WTC11 (cell line): Measurements from ENCODE around the gene VSIG10. TPM values are rescaled to one million over a fixed set of nuclear protein-coding genes. Genes with fewer than 3 reads are reported as not detected.

Source experiments
- ATAC-seq: fragments of 200-7000 bp; cut with Tn5 transposase; 2 replicates; pipeline ENCODE4 v1.10.0; 2021; ENCODE audit warnings: mild to moderate bottlenecking, moderate library complexity
- CTCF ChIA-PET: fragments of 300-600 bp; sonication (Branson Sonifier 250); formaldehyde crosslinking; loops from one replicate; lab custom pipeline; 2021; ENCODE audit warnings: antibody characterized with exemption; lab: Charles Lee
- POLR2A ChIA-PET: fragments of 350-600 bp; sonication (Branson Sonifier 250); formaldehyde crosslinking; loops from one replicate; lab custom pipeline; 2021; ENCODE audit warnings: antibody characterized with exemption; lab: Charles Lee
- DNase-seq: peaks from one replicate; pipeline ENCODE4 v3.0.0; 2021; ENCODE audit warnings: low spot score
- H3K27ac Mint-ChIP-seq: 2 replicates; pipeline ENCODE4 v1.8.0; 2021; ENCODE audit warnings: mixed read lengths
- H3K27me3 Mint-ChIP-seq: 2 replicates; pipeline ENCODE4 v1.8.0; 2021; ENCODE audit warnings: low read depth, mild to moderate bottlenecking, moderate library complexity, mixed read lengths
- H3K36me3 Mint-ChIP-seq: 2 replicates; pipeline ENCODE4 v1.8.0; 2021; ENCODE audit warnings: mixed read lengths
- H3K4me1 Mint-ChIP-seq: 2 replicates; pipeline ENCODE4 v1.8.0; 2022; ENCODE audit warnings: mixed read lengths
- H3K4me3 Mint-ChIP-seq: 2 replicates; pipeline ENCODE4 v1.8.0; 2021; ENCODE audit warnings: mild to moderate bottlenecking, moderate library complexity, mixed read lengths
- H3K9me3 Mint-ChIP-seq: 2 replicates; pipeline ENCODE4 v1.8.0; 2021; ENCODE audit warnings: mixed read lengths
- EMX1 ChIP-seq: fragments of 250-450 bp; sonication (Bioruptor Pico); IDR thresholded peaks from 2 replicates; pipeline ENCODE4 v1.8.0; 2021; ENCODE audit warnings: mild to moderate bottlenecking
- ETV6 ChIP-seq: sonication (generic); formaldehyde crosslinking; IDR thresholded peaks from 2 replicates; pipeline ENCODE4 v1.8.1; 2022; ENCODE audit warnings: mild to moderate bottlenecking, missing genetic modification reagents
- FOXJ3 ChIP-seq: sonication (generic); formaldehyde crosslinking; IDR thresholded peaks from 2 replicates; pipeline ENCODE4 v1.9.0; 2021; ENCODE audit warnings: missing genetic modification reagents, mild to moderate bottlenecking, borderline replicate concordance
- FOXP4 ChIP-seq: sonication (generic); formaldehyde crosslinking; IDR thresholded peaks from 2 replicates; pipeline ENCODE4 v1.8.0; 2022; ENCODE audit warnings: mild to moderate bottlenecking, missing genetic modification reagents
- GABPB1 ChIP-seq: sonication (generic); formaldehyde crosslinking; IDR thresholded peaks from 2 replicates; pipeline ENCODE4 v1.8.1; 2023; ENCODE audit warnings: mild to moderate bottlenecking, missing genetic modification reagents
- JUN ChIP-seq: sonication (generic); formaldehyde crosslinking; IDR thresholded peaks from 2 replicates; pipeline ENCODE4 v1.8.0; 2023; ENCODE audit warnings: mild to moderate bottlenecking, missing genetic modification reagents
- KAT7 ChIP-seq: sonication (generic); formaldehyde crosslinking; IDR thresholded peaks from 2 replicates; pipeline ENCODE4 v1.8.1; 2023; ENCODE audit warnings: missing genetic modification reagents, mild to moderate bottlenecking, borderline replicate concordance
- NFYB ChIP-seq: sonication (generic); formaldehyde crosslinking; conservative IDR thresholded peaks from 2 replicates; pipeline ENCODE4 v1.8.0; 2022; ENCODE audit warnings: low read depth, missing genetic modification reagents
- PREB ChIP-seq: sonication (generic); formaldehyde crosslinking; IDR thresholded peaks from 2 replicates; pipeline ENCODE4 v1.8.1; 2022; ENCODE audit warnings: mild to moderate bottlenecking, missing genetic modification reagents, moderate library complexity, borderline replicate concordance
- RORB ChIP-seq: fragments of 250-450 bp; sonication (Bioruptor Pico); IDR thresholded peaks from 2 replicates; pipeline ENCODE4 v1.9.0; 2021; ENCODE audit warnings: mild to moderate bottlenecking
- SMAD3 ChIP-seq: sonication (generic); formaldehyde crosslinking; IDR thresholded peaks from 2 replicates; pipeline ENCODE4 v1.8.0; 2022; ENCODE audit warnings: missing genetic modification reagents, mild to moderate bottlenecking, borderline replicate concordance
- SMAD4 ChIP-seq: sonication (generic); formaldehyde crosslinking; IDR thresholded peaks from 2 replicates; pipeline ENCODE4 v1.8.0; 2022; ENCODE audit warnings: mild to moderate bottlenecking, missing genetic modification reagents
- SP1 ChIP-seq: sonication (generic); formaldehyde crosslinking; conservative IDR thresholded peaks from 2 replicates; pipeline ENCODE4 v1.8.1; 2022; ENCODE audit warnings: missing genetic modification reagents
- TEAD1 ChIP-seq: sonication (generic); formaldehyde crosslinking; IDR thresholded peaks from 2 replicates; pipeline ENCODE4 v1.8.0; 2022; ENCODE audit warnings: mild to moderate bottlenecking, missing genetic modification reagents
- TEAD4 ChIP-seq: sonication (generic); formaldehyde crosslinking; IDR thresholded peaks from 2 replicates; pipeline ENCODE4 v1.8.0; 2022; ENCODE audit warnings: mild to moderate bottlenecking, missing genetic modification reagents
- USF2 ChIP-seq: sonication (generic); formaldehyde crosslinking; IDR thresholded peaks from 2 replicates; pipeline ENCODE4 v1.8.1; 2023; ENCODE audit warnings: mild to moderate bottlenecking, missing genetic modification reagents, moderate library complexity
- ZBTB21 ChIP-seq: sonication (generic); formaldehyde crosslinking; IDR thresholded peaks from 2 replicates; pipeline ENCODE4 v1.8.1; 2023; ENCODE audit warnings: mild to moderate bottlenecking, missing genetic modification reagents, borderline replicate concordance
- ZBTB43 ChIP-seq: sonication (generic); formaldehyde crosslinking; IDR thresholded peaks from 2 replicates; pipeline ENCODE4 v1.8.1; 2023; ENCODE audit warnings: mild to moderate bottlenecking, missing genetic modification reagents
- ZMAT4 ChIP-seq: fragments of 250-450 bp; sonication (Bioruptor Pico); IDR thresholded peaks from 2 replicates; pipeline ENCODE4 v1.9.0; 2021; ENCODE audit warnings: mild to moderate bottlenecking
- ZNF232 ChIP-seq: sonication (generic); formaldehyde crosslinking; IDR thresholded peaks from 2 replicates; pipeline ENCODE4 v1.8.0; 2022; ENCODE audit warnings: mild to moderate bottlenecking, missing genetic modification reagents
- ZNF263 ChIP-seq: sonication (generic); formaldehyde crosslinking; IDR thresholded peaks from 2 replicates; pipeline ENCODE4 v1.8.1; 2022; ENCODE audit warnings: low read depth, mild to moderate bottlenecking, moderate library complexity, missing genetic modification reagents
- ZNF317 ChIP-seq: sonication (generic); formaldehyde crosslinking; IDR thresholded peaks from 2 replicates; pipeline ENCODE4 v1.8.1; 2023; ENCODE audit warnings: low read depth, mild to moderate bottlenecking, moderate library complexity, missing genetic modification reagents, borderline replicate concordance
- ZNF396 ChIP-seq: fragments of 250-450 bp; sonication (Bioruptor Pico); IDR thresholded peaks from 2 replicates; pipeline ENCODE4 v1.8.0; 2021; ENCODE audit warnings: mild to moderate bottlenecking, moderate library complexity, borderline replicate concordance
- ZNF416 ChIP-seq: fragments of 250-450 bp; sonication (Bioruptor Pico); IDR thresholded peaks from 2 replicates; pipeline ENCODE4 v1.9.0; 2021; ENCODE audit warnings: mild to moderate bottlenecking, inconsistent platforms
- ZNF423 ChIP-seq: fragments of 250-450 bp; sonication (Bioruptor Pico); IDR thresholded peaks from 2 replicates; pipeline ENCODE4 v2.1.2; 2022; ENCODE audit warnings: mild to moderate bottlenecking, moderate library complexity
- ZSCAN18 ChIP-seq: fragments of 250-450 bp; sonication (Bioruptor Pico); IDR thresholded peaks from 2 replicates; pipeline ENCODE4 v2.1.2; 2022; ENCODE audit warnings: mild to moderate bottlenecking, moderate library complexity
- total RNA-seq: library from RNA; stranded (reverse); gene quantifications from 3 replicates; pipeline ENCODE4 v1.2.3, GENCODE V29; 2021

VSIG10 gene
- total RNA-seq, 1 experiment from 2014 or later = 82.5 TPM

- Mint-ChIP-seq H3K27ac (no peak overlapping the region), H3K4me3 (no peak overlapping the region), H3K9me3 (no peaks in the 10 kb centered on the region), H3K4me1 (no peaks in the 10 kb centered on the region), H3K27me3 (no peaks in the 10 kb centered on the region), H3K36me3 (peaks cover 73% of the 10 kb centered on the region)
- POLR2A ChIA-PET = no interaction called here
- CTCF ChIA-PET = no interaction called here
- DNase-seq = no peak
- ATAC-seq = no peak
- TF ChIP-seq NFYB (CRISPR knock-in tag) (no peak), SMAD4 (no peak), JUN (CRISPR knock-in tag) (no peak), ZNF263 (CRISPR knock-in tag) (no peak), RORB (no peak), PREB (CRISPR knock-in tag) (no peak), ZBTB43 (CRISPR knock-in tag) (no peak), SMAD3 (CRISPR knock-in tag) (no peak), ZBTB21 (no peak), ZNF423 (CRISPR knock-in tag) (no peak)
Measured at GRCh38 chr12:118042091-118042490, 61.7 kb downstream of the VSIG10 start.

GRCh38 chr12:118038137-118038536 is 65.7 kb downstream of the VSIG10 start:
- no peak overlapping the region for H3K4me3 Mint-ChIP-seq
- peaks cover 87% of the 10 kb centered on the region for H3K36me3 Mint-ChIP-seq
- peak overlapping the region; percentile 80; the same call in 1 of the 2 replicates for H3K27ac Mint-ChIP-seq
- no peaks in the 10 kb centered on the region; the same call in 1 of the 2 replicates for H3K4me1 Mint-ChIP-seq
- TF ChIP-seq ZNF423 (CRISPR knock-in tag) (peak; percentile 57), TEAD1 (CRISPR knock-in tag) (no peak), ZMAT4 (CRISPR knock-in tag) (no peak), ZBTB21 (no peak), FOXP4 (CRISPR knock-in tag) (0 out of 2 replicates have a peak, but pooled peaks have one; percentile 22)
- ChIA-PET POLR2A (no interaction called here), CTCF (interaction anchor here (1.5 kb wide), 1 partner anchor 164 kb away, joined by 4 read pairs; no protein-coding TSS in a partner anchor)
- no peaks in the 10 kb centered on the region for H3K27me3 Mint-ChIP-seq
- H3K9me3 Mint-ChIP-seq = no peaks in the 10 kb centered on the region
- ATAC-seq (no peak), DNase-seq (no peak)

- H3K36me3 Mint-ChIP-seq = peaks cover 80% of the 10 kb centered on the region
- H3K9me3 Mint-ChIP-seq = no peaks in the 10 kb centered on the region
- H3K27ac Mint-ChIP-seq = peak overlapping the region; percentile 63; the same call in 1 of the 2 replicates
- ATAC-seq (no peak), DNase-seq (no peak)
- H3K27me3 Mint-ChIP-seq = no peaks in the 10 kb centered on the region
- ChIA-PET POLR2A (no interaction called here), CTCF (interaction anchor here (1.5 kb wide), 1 partner anchor 15 kb away, joined by 3 read pairs; no protein-coding TSS in a partner anchor)
- H3K4me3 Mint-ChIP-seq = no peak overlapping the region
- H3K4me1 Mint-ChIP-seq = no peaks in the 10 kb centered on the region; the same call in 1 of the 2 replicates
- TF ChIP-seq ETV6 (CRISPR knock-in tag) (no peak), KAT7 (CRISPR knock-in tag) (no peak), ZNF416 (CRISPR knock-in tag) (no peak), NFYB (CRISPR knock-in tag) (no peak), ZNF232 (no peak), ZNF396 (CRISPR knock-in tag) (no peak), FOXJ3 (CRISPR knock-in tag) (no peak), TEAD4 (CRISPR knock-in tag) (no peak), SP1 (CRISPR knock-in tag) (no peak), GABPB1 (CRISPR knock-in tag) (no peak), ZSCAN18 (no peak), EMX1 (no peak), USF2 (CRISPR knock-in tag) (no peak), ZNF317 (CRISPR knock-in tag) (no peak), JUN (CRISPR knock-in tag) (no peak)
Measured at GRCh38 chr12:118036672-118037411, 67.0 kb downstream of the VSIG10 start.
